Activated CD8-positive, alpha-beta memory T cell treated with anti-CD3 and anti-CD28 coated beads, Interleukin-2, amount 50 U/mL, for 1 hour (primary cell): ENCODE measurements around the gene D2HGDH.
"Not testable (repeated sequence)": the region's sequence is repeated elsewhere in the genome, so short reads cannot be mapped to it uniquely, and the experiment has no call there.

ENCODE experiments used
- DNase-seq: peaks from one replicate; pipeline ENCODE4 v3.0.0-alpha.2; 2020; ENCODE audit errors: extremely low read depth

Gene D2HGDH

GRCh38 chr2:241724975-241725870, 9.2 kb upstream of the D2HGDH start:
- DNase-seq, result no peak

GRCh38 chr2:241726459-241726858, 8.0 kb upstream of the D2HGDH start:
- no peak for DNase-seq

- DNase-seq, result no peak
Measured at GRCh38 chr2:241728000-241728399, 6.4 kb upstream of the D2HGDH start.

GRCh38 chr2:241728627-241729026, 5.8 kb upstream of the D2HGDH start:
- DNase-seq, result no peak

- no peak for DNase-seq
Measured at GRCh38 chr2:241729868-241730267, 4.6 kb upstream of the D2HGDH start.

GRCh38 chr2:241730671-241731293, 3.6 kb upstream of the D2HGDH start:
- no peak for DNase-seq

GRCh38 chr2:241732513-241733186, 1.8 kb upstream of the D2HGDH start:
- DNase-seq, result not testable (repeated sequence)

GRCh38 chr2:241733391-241734207, 831 bp upstream of the D2HGDH start:
- no peak for DNase-seq

GRCh38 chr2:241734208-241734466, 293 bp upstream of the D2HGDH start:
- no peak for DNase-seq

GRCh38 chr2:241736111-241736510, 1.7 kb downstream of the D2HGDH start:
- no peak for DNase-seq

- DNase-seq, result no peak
Measured at GRCh38 chr2:241738040-241738686, 3.7 kb downstream of the D2HGDH start.

GRCh38 chr2:241739177-241739576, 4.7 kb downstream of the D2HGDH start:
- DNase-seq, result no peak

- no peak for DNase-seq
Measured at GRCh38 chr2:241739651-241740050, 5.2 kb downstream of the D2HGDH start.

- DNase-seq, result no peak
Measured at GRCh38 chr2:241741016-241741415, 6.6 kb downstream of the D2HGDH start.

GRCh38 chr2:241742320-241742939, 8.0 kb downstream of the D2HGDH start:
- DNase-seq, result no peak

- DNase-seq, result not testable (repeated sequence)
Measured at GRCh38 chr2:241743008-241743407, 8.6 kb downstream of the D2HGDH start.

- DNase-seq, result no peak
Measured at GRCh38 chr2:241743620-241744019, 9.2 kb downstream of the D2HGDH start.

- DNase-seq, result no peak
Measured at GRCh38 chr2:241744028-241744754, 9.8 kb downstream of the D2HGDH start.

GRCh38 chr2:241745276-241745675, 10.8 kb downstream of the D2HGDH start:
- DNase-seq, result no peak

GRCh38 chr2:241746084-241746483, 11.7 kb downstream of the D2HGDH start:
- DNase-seq, result no peak
